ENCODE data around the gene ARMH4.

The ARMH4 gene

GRCh38 chr14:58166005-58166983 lies 14.3 kb upstream of the ARMH4 start:
- H3K9me3 ChIP-seq (ENCODE audit: control insufficient read depth, insufficient read depth, low read length): no peaks in the 10 kb centered on the region
- H3K27ac ChIP-seq (ENCODE audit: low read depth, low read length): no peak overlapping the region

DNA sequence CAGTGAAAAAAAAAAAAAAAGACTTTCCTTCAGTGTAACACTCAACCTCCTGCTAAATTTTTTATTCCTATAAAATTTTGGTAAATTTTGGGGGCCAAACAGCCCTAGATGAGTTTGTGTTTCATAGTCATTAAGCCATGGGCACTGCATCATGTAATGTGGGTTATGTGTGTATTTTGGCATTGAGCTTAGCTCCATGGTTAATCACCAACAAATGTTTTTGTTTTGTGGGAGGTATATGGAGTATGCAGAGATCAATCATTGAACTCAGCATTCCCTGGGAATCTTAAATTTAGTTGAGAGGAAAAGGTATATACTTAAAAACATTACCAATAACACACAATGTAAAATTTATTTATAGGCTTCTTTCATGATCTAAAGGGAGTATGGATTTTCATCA lies 8.5 kb upstream of the ARMH4 start:
- no peak overlapping the region for H3K4me2 ChIP-seq (ENCODE audit: low read length)
- H3K9me3 ChIP-seq (ENCODE audit: control insufficient read depth, insufficient read depth, low read length): no peaks in the 10 kb centered on the region
- no peaks in the 10 kb centered on the region for H3F3A ChIP-seq (ENCODE audit: control insufficient read depth, insufficient read depth)
- H3K27ac ChIP-seq (ENCODE audit: low read depth, low read length): no peak overlapping the region
- H3K4me3 ChIP-seq (ENCODE audit: low read length): no peak overlapping the region
- no peaks in the 10 kb centered on the region for H4K20me1 ChIP-seq (ENCODE audit: control insufficient read depth, insufficient read depth, low read depth, low read length)
- H3K36me3 ChIP-seq (ENCODE audit: control insufficient read depth, low read length): no peaks in the 10 kb centered on the region
- H3K9me2 ChIP-seq (replicated peaks; ENCODE audit: control insufficient read depth, low read length): no peaks in the 10 kb centered on the region
- no peaks in the 10 kb centered on the region for H3K27me3 ChIP-seq (ENCODE audit: control insufficient read depth, low read length)
- TF ChIP-seq EZH2phosphoT487 (IDR thresholded peaks at IDR 0.05; ENCODE audit: borderline replicate concordance, low read length): no peak
- TF ChIP-seq, protein P1, sequence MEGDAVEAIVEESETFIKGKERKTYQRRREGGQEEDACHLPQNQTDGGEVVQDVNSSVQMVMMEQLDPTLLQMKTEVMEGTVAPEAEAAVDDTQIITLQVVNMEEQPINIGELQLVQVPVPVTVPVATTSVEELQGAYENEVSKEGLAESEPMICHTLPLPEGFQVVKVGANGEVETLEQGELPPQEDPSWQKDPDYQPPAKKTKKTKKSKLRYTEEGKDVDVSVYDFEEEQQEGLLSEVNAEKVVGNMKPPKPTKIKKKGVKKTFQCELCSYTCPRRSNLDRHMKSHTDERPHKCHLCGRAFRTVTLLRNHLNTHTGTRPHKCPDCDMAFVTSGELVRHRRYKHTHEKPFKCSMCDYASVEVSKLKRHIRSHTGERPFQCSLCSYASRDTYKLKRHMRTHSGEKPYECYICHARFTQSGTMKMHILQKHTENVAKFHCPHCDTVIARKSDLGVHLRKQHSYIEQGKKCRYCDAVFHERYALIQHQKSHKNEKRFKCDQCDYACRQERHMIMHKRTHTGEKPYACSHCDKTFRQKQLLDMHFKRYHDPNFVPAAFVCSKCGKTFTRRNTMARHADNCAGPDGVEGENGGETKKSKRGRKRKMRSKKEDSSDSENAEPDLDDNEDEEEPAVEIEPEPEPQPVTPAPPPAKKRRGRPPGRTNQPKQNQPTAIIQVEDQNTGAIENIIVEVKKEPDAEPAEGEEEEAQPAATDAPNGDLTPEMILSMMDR (IDR thresholded peaks at IDR 0.05; ENCODE audit: low read depth, low read length, poor library complexity, severe bottlenecking): no peak
- no peaks in the 10 kb centered on the region for H3K4me1 ChIP-seq (ENCODE audit: control insufficient read depth, low read length)
- H3K79me2 ChIP-seq (ENCODE audit: control insufficient read depth, low read length): no peaks in the 10 kb centered on the region

More at GRCh38 chr14:58166005-58166983, 14.3 kb upstream of the ARMH4 start:
- H3K27me3 ChIP-seq (ENCODE audit: control insufficient read depth, low read length): 0 out of 2 replicates have a peak, but pooled peaks cover 5% of the 10 kb centered on the region
- H3K79me2 ChIP-seq (ENCODE audit: control insufficient read depth, low read length): no peaks in the 10 kb centered on the region
- no peaks in the 10 kb centered on the region for H4K20me1 ChIP-seq (ENCODE audit: control insufficient read depth, insufficient read depth, low read depth, low read length)
- TF ChIP-seq EZH2phosphoT487 (IDR thresholded peaks at IDR 0.05; ENCODE audit: borderline replicate concordance, low read length): no peak
- TF ChIP-seq, protein P1 (IDR thresholded peaks at IDR 0.05; ENCODE audit: low read depth, low read length, poor library complexity, severe bottlenecking): peak; percentile 95
- no peaks in the 10 kb centered on the region for H3F3A ChIP-seq (ENCODE audit: control insufficient read depth, insufficient read depth)
- no peaks in the 10 kb centered on the region for H3K9me2 ChIP-seq (replicated peaks; ENCODE audit: control insufficient read depth, low read length)
- no peaks in the 10 kb centered on the region for H3K36me3 ChIP-seq (ENCODE audit: control insufficient read depth, low read length)
- H3K4me1 ChIP-seq (ENCODE audit: control insufficient read depth, low read length): no peaks in the 10 kb centered on the region
- no peak overlapping the region for H3K4me3 ChIP-seq (ENCODE audit: low read length)
- H3K4me2 ChIP-seq (ENCODE audit: low read length): no peak overlapping the region

DNA sequence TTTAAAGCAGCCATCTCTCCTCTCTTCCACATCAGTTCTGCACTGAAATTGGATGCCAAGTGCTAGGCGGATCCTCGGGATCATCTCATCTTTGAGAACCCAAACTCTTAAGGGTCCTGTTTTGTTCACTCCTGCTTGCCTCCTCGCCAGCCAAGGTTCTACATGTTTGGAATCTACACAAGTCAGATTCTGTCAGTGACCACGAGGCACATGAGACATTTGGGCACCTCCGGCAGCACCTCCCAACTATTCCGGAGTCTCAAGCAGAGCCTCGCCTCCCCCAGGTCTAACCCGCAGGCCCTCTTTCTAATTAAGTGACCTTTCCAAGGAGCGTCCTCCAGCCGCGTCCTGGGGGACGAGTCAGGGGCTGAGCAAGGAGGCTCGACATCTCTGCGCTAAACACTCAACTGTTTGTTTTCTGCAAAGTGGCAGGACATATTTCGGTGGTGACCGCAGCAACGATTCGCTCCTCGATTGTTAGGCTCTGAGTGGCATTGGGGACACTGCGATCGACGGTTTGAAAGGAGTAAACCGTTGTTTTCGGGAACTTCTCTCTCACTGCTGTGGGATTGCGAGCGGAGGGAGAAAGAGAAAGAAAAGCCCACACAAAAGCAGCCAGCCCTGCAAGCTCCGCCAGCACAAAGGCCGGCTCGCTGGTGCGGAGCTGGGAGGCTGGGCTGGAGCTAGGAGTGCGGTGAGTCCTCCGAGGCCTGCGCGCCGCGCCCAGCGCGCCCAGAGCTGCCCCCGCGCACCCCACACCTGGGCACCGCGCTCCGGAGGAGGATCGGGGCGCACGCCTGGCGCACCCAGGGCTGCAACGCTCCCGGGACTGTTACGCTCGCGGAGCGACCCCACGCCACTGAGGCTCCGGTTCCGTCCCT lies 640 bp downstream of the ARMH4 start:
- peaks cover 56% of the 10 kb centered on the region for H3K27me3 ChIP-seq (ENCODE audit: control insufficient read depth, low read length)
- H3F3A ChIP-seq (ENCODE audit: control insufficient read depth, insufficient read depth): no peaks in the 10 kb centered on the region
- H3K9me2 ChIP-seq (replicated peaks; ENCODE audit: control insufficient read depth, low read length): no peaks in the 10 kb centered on the region
- H3K79me2 ChIP-seq (ENCODE audit: control insufficient read depth, low read length): no peaks in the 10 kb centered on the region
- peak overlapping the region; percentile 96 for H3K4me2 ChIP-seq (ENCODE audit: low read length)
- TF ChIP-seq EZH2phosphoT487 (IDR thresholded peaks at IDR 0.05; ENCODE audit: borderline replicate concordance, low read length): no peak; the same call in 1 of the 2 replicates
- TF ChIP-seq, protein P1 (IDR thresholded peaks at IDR 0.05; ENCODE audit: low read depth, low read length, poor library complexity, severe bottlenecking): no peak
- H3K4me1 ChIP-seq (ENCODE audit: control insufficient read depth, low read length): peaks cover 9% of the 10 kb centered on the region
- H3K27ac ChIP-seq (ENCODE audit: low read depth, low read length): no peak overlapping the region
- H3K4me3 ChIP-seq (ENCODE audit: low read length): peak overlapping the region; percentile 82
- no peaks in the 10 kb centered on the region for H4K20me1 ChIP-seq (ENCODE audit: control insufficient read depth, insufficient read depth, low read depth, low read length)
- H3K36me3 ChIP-seq (ENCODE audit: control insufficient read depth, low read length): no peaks in the 10 kb centered on the region
- H3K9me3 ChIP-seq (ENCODE audit: control insufficient read depth, insufficient read depth, low read length): no peaks in the 10 kb centered on the region

Data from DOHH2 (cell line).